Keratinocyte (primary cell): ENCODE data around the gene CYB5A. TPM values are rescaled to one million over a fixed set of nuclear protein-coding genes. Genes with fewer than 3 reads are reported as not detected.

Source experiments
- DNase-seq: peaks from one replicate; pipeline ENCODE4 v3.0.0-alpha.2; 2011; ENCODE audit warnings: low read depth, missing footprints, low spot score
- FAIRE-seq: peaks from 2 replicates; lab custom pipeline; 2011; peaks lifted over from hg19 to GRCh38; lab: Jason Lieb, UNC
- H2AFZ ChIP-seq: 2 replicates; pipeline ENCODE4 v1.6.0; 2012; ENCODE audit warnings: low read length, control low read depth, inconsistent platforms; ENCODE audit not compliant: control insufficient read depth
- H3K27ac ChIP-seq: 2 replicates; pipeline ENCODE4 v1.5.1; 2011; ENCODE audit warnings: low read length; ENCODE audit not compliant: control insufficient read depth, insufficient read depth
- H3K27me3 ChIP-seq: 3 replicates; pipeline ENCODE4 v1.6.0; 2011; ENCODE audit warnings: low read length; ENCODE audit not compliant: control insufficient read depth, insufficient read depth; ENCODE audit errors: extremely low read depth
- H3K36me3 ChIP-seq, 2 experiments: 2 replicates in 1 of 2; 3 replicates in 1 of 2; pipeline ENCODE4 v1.5.1; 2011; ENCODE audit warnings: low read length in 2 of 2, mild to moderate bottlenecking in 1 of 2; ENCODE audit not compliant: control insufficient read depth in 2 of 2, insufficient read depth in 2 of 2; ENCODE audit errors: extremely low read depth in 1 of 2
- H3K4me1 ChIP-seq: 3 replicates; pipeline ENCODE4 v1.5.1; 2011; ENCODE audit warnings: low read length; ENCODE audit not compliant: control insufficient read depth, insufficient read depth; ENCODE audit errors: extremely low read depth
- H3K4me2 ChIP-seq: 3 replicates; pipeline ENCODE4 v1.6.0; 2011; ENCODE audit warnings: low read depth, low read length; ENCODE audit not compliant: control insufficient read depth, insufficient read depth; ENCODE audit errors: extremely low read depth
- H3K4me3 ChIP-seq, 3 experiments: fragments of 200-600 bp in 1 of 3; sonication (generic) in 1 of 3; 2 replicates in 2 of 3; 3 replicates in 1 of 3; pipeline ENCODE4 v1.5.1; 2011 to 2016; ENCODE audit warnings: low read length in 3 of 3, mild to moderate bottlenecking in 3 of 3, control low read depth in 2 of 3, inconsistent platforms in 1 of 3, low read depth in 1 of 3, mixed read lengths in 1 of 3, mixed run types in 1 of 3, moderate library complexity in 1 of 3; ENCODE audit not compliant: control insufficient read depth in 2 of 3, insufficient read depth in 2 of 3; ENCODE audit errors: extremely low read depth in 1 of 3
- H3K79me2 ChIP-seq: 2 replicates; pipeline ENCODE4 v1.6.0; 2012; ENCODE audit warnings: low read length; ENCODE audit not compliant: control insufficient read depth, insufficient read depth
- H3K9ac ChIP-seq: 3 replicates; pipeline ENCODE4 v1.6.0; 2011; ENCODE audit warnings: low read length; ENCODE audit not compliant: control insufficient read depth, insufficient read depth; ENCODE audit errors: extremely low read depth
- H3K9me1 ChIP-seq: 3 replicates; pipeline ENCODE4 v1.6.0; 2011; ENCODE audit warnings: low read length; ENCODE audit not compliant: control insufficient read depth, insufficient read depth; ENCODE audit errors: extremely low read depth
- H3K9me3 ChIP-seq: 2 replicates; pipeline ENCODE4 v1.5.1; 2012; ENCODE audit warnings: low read depth, low read length; ENCODE audit not compliant: control insufficient read depth
- H4K20me1 ChIP-seq: 3 replicates; pipeline ENCODE4 v1.6.0; 2011; ENCODE audit warnings: low read length; ENCODE audit not compliant: control insufficient read depth, insufficient read depth; ENCODE audit errors: extremely low read depth
- EZH2 ChIP-seq: IDR thresholded peaks from one replicate; pipeline ENCODE4 v1.6.1; 2012; ENCODE audit warnings: inconsistent platforms, mild to moderate bottlenecking, low read length, moderate library complexity
- dilution Hi-C: fragments of 300-500 bp; cut with MboI; formaldehyde crosslinking; loops from one replicate; pipeline ENCODE4 v1.7.0; 2020; ENCODE audit warnings: low sequenced_read_pairs; ENCODE audit not compliant: extremely low pct_ligation_motif_present
- polyA plus RNA-seq, 5 experiments: library from polyadenylated mRNA; depleted of rRNA in 3 of 5; stranded (reverse) in 3 of 5; stranded (forward) in 1 of 5; unstranded in 1 of 5; fragments of >200 nt; gene quantifications; 1 replicate in 1 of 5; 2 replicates in 3 of 5; 3 replicates in 1 of 5; pipeline versions ENCODE4 v1.2.1 to v1.2.3, GENCODE V29; 2011 to 2012; ENCODE audit warnings: missing spikeins in 2 of 5, low read depth in 1 of 5, low replicate concordance in 1 of 5
- TF ChIP-seq, protein P1 (sequence below), 3 experiments: IDR thresholded peaks in 1 of 3; conservative IDR thresholded peaks in 1 of 3; optimal IDR thresholded peaks in 1 of 3; 2 replicates in 2 of 3; 3 replicates in 1 of 3; pipeline versions ENCODE3 to v1.5.1; 2011; ENCODE audit warnings: low read length in 3 of 3, mild to moderate bottlenecking in 3 of 3, moderate library complexity in 2 of 3, control low read depth in 1 of 3, inconsistent platforms in 1 of 3; ENCODE audit not compliant: insufficient read depth in 2 of 3; ENCODE audit errors: extremely low read depth in 1 of 3

CYB5A gene
- polyA plus RNA-seq, 1 donor (not counting 4 experiments of a cell fraction or from before 2014, with no cell fraction given) = 49.4 TPM

DNA sequence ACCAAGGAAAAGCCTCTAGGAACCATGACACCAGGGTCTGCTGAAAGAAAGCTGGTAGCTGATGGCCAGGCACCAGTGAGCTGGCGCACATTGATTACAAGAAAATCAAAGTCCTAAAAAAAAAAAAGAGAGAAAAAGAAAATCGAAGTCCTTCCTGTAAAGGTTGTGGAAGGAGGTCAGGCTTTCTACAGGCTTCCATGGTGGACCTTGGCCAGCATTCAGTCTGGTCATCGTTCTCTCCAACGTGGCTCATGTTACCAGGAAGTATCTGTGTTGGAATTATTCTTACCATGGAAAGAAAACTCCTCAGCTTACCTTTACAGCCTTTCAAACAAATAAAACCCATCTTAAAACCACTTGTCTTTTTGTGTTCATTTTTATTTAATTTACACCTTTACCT is 65.6 kb downstream of the CYB5A start:
- no peaks in the 10 kb centered on the region for H3K27me3 ChIP-seq
- H3K9ac ChIP-seq = no peak overlapping the region
- no peaks in the 10 kb centered on the region for H3K36me3 ChIP-seq
- no peaks in the 10 kb centered on the region for H3K79me2 ChIP-seq
- H4K20me1 ChIP-seq = no peaks in the 10 kb centered on the region
- H3K27ac ChIP-seq = no peak overlapping the region
- H3K4me1 ChIP-seq = no peaks in the 10 kb centered on the region
- no peak for DNase-seq
- no peak overlapping the region for H2AFZ ChIP-seq
- dilution Hi-C loops = no loop called here
- H3K4me2 ChIP-seq = no peak overlapping the region
- H3K9me1 ChIP-seq = no peaks in the 10 kb centered on the region
- no peak overlapping the region for H3K4me3 ChIP-seq
- TF ChIP-seq EZH2 = no peak
- TF ChIP-seq, protein P1, sequence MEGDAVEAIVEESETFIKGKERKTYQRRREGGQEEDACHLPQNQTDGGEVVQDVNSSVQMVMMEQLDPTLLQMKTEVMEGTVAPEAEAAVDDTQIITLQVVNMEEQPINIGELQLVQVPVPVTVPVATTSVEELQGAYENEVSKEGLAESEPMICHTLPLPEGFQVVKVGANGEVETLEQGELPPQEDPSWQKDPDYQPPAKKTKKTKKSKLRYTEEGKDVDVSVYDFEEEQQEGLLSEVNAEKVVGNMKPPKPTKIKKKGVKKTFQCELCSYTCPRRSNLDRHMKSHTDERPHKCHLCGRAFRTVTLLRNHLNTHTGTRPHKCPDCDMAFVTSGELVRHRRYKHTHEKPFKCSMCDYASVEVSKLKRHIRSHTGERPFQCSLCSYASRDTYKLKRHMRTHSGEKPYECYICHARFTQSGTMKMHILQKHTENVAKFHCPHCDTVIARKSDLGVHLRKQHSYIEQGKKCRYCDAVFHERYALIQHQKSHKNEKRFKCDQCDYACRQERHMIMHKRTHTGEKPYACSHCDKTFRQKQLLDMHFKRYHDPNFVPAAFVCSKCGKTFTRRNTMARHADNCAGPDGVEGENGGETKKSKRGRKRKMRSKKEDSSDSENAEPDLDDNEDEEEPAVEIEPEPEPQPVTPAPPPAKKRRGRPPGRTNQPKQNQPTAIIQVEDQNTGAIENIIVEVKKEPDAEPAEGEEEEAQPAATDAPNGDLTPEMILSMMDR (optimal IDR thresholded peaks at IDR 0.05 in 1 of 3, IDR thresholded peaks at IDR 0.05 in 1 of 3, conservative IDR thresholded peaks at IDR 0.05 in 1 of 3; ENCODE audit: extremely low read depth in 1 of 3, insufficient read depth in 2 of 3, low read length in 3 of 3) = no peak
- H3K9me3 ChIP-seq = no peaks in the 10 kb centered on the region
- FAIRE-seq = no peak

DNA sequence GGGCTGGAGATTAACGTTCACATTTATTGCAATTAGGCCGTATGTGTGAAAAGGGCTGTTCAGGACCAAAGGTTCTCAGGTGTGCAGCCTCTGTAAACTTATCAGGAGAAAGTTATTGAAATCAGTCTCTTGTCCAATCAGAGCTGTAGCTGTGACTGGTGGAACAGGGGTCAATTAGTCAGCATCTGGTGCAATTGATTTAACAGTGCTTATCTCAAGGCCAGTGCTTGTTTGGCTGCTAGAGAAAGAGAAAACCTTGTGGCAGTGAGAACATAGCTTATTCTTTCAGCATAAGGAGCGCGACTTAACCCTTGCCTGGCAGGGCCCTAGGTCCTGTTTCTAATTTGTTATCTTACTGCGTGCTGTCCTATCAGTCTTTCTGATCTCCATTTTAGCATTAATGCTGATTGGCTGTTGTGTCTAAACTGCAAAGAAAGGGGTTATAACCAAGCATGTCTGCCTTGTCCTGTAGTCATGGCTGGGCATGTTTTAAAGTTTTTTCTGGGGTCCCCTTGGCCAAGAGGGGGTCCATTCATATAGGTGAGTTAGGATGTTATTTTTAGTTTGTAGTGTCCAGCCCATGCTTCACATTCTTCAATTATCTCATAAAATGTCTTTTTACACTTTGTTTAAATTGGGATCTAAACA is 66.4 kb downstream of the CYB5A start:
- Histone ChIP-seq H3K9ac (no peak overlapping the region), H3K4me1 (no peaks in the 10 kb centered on the region), H3K27ac (no peak overlapping the region), H3K36me3 (no peaks in the 10 kb centered on the region), H3K9me3 (no peaks in the 10 kb centered on the region), H3K27me3 (no peaks in the 10 kb centered on the region), H3K4me2 (no peak overlapping the region), H4K20me1 (no peaks in the 10 kb centered on the region), H3K4me3 (no peak overlapping the region), H3K9me1 (no peaks in the 10 kb centered on the region), H3K79me2 (no peaks in the 10 kb centered on the region), H2AFZ (no peak overlapping the region)
- DNase-seq (no peak), FAIRE-seq (no peak)
- dilution Hi-C loops = no loop called here
- TF ChIP-seq, protein P1 (optimal IDR thresholded peaks at IDR 0.05 in 1 of 3, IDR thresholded peaks at IDR 0.05 in 1 of 3, conservative IDR thresholded peaks at IDR 0.05 in 1 of 3; ENCODE audit: extremely low read depth in 1 of 3, insufficient read depth in 2 of 3, low read length in 3 of 3) = no peak
- no peak for TF ChIP-seq EZH2
